Stimulated activated CD8-positive, alpha-beta memory T cell treated with anti-CD3 and anti-CD28 coated beads, Interleukin-4, amount 100 ng/mL, for 1 hour (primary cell): ENCODE data around the gene PBX1.

Source experiments
- DNase-seq, 2 donors: peaks; one replicate each; pipeline ENCODE4 v3.0.0-alpha.2; 2020; ENCODE audit warnings: low read depth in 2 of 2, low spot score in 1 of 2

The PBX1 gene

DNA sequence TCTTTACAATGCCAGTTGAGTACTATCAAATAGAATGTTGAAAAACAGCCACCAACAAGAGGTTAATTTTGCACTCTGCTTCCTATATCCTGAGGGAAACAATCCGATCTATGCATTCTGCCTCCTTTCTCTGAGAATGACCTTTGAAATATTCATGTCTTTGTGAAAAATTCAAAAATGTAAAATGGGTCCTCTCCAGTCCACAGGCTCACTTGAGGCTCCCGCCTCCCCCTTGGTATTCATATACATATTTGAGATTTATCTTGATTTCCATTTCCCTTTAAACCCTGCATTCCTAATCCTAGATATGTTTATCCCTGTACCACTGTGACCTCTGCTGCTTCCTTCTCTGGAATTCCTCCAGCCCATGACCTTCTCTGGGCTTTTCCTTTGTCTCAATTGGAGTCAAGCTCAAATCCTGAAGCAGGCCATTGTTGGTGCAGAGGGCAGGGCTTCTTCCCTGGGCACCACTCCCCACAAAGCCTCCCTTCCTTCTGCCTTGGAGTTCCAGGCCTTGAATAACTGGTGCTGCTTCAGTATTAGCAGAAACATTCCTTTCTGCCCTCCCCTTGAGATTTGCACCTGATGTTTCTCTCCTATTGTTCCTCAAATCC, 296.8 kb downstream of the PBX1 start:
- no peak for DNase-seq

DNA sequence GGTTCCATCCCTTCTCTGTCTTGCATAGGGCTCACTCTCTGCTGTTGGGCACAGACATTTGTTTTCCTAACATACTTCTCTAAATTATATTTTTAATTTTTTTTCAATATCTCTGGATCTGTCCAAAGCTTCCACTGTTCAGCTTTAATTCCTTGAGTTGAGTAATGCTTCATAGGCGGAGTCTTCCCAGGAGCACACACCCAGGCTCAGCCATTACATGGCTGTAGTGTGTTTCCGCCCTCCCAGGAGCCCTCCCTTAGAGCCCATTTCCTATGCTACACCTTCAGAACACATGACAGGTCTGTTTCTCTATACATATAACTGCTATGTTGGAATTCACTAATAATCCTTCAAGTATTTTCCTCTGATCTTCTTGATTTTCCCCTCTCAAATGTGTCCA, 297.4 kb downstream of the PBX1 start:
- DNase-seq, result no peak

DNA sequence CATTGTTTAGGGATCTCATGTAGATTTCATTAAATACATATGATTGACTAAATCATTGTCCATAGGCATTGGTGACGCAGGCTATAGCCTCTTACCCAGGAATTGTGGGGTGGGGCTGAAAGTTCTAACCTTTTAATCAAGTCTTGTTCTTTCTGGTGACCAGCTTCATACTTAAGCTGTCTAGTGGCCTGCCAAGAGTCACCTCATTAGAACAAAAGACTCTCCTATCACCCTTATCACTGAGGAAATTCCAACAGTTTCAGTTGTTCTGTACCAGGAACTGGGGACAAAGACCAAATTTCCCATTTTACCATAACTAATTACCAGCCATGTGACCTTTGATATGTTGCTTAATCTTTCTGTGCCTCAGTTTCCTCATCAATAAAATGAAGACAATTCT, 298.5 kb downstream of the PBX1 start:
- DNase-seq, result no peak

DNA sequence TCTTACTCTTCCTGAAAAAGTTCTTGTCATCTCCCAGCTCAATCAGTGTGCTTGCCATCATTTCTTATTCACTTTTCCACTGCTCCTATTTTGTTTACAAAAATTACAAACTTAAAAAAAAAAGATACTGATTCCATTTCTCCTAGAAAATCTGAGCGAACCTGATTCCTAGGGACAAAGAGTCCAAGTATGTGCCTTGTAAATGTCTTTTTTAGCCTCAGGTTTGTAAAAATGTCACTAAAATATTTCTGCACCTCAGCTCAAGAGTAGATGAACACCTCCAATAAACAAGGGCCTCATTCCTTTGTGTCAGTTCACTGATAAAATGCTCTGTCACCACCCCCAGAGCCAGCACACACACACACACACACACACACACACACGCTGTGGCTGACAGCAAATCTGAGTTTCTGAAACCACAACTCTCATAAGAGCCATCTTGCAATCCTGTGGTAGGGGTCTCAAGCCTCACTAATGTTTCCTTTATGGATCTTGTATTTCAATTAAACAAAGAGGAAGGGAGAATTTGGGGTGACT, 299.2 kb downstream of the PBX1 start:
- no peak for DNase-seq

DNA sequence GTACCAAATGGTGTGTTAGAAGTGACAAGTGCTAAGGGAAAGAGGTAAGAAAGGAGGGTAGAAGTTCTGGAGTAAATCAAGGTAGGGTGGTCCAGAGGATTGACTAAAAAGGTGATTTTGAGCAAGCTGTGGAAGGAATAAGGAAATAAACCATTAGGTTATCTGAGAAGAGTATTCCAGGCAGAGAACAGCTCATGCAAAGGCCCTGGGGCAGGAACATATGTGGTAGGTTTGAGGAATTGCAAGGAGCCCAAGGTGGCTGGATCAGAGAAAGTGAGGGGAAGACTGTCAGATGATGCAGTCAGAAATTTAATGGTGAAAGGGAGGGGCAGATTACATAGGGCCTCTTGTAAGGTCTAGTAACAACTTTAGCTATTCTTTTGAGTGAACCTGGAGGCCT, 302.6 kb downstream of the PBX1 start:
- no peak for DNase-seq

DNA sequence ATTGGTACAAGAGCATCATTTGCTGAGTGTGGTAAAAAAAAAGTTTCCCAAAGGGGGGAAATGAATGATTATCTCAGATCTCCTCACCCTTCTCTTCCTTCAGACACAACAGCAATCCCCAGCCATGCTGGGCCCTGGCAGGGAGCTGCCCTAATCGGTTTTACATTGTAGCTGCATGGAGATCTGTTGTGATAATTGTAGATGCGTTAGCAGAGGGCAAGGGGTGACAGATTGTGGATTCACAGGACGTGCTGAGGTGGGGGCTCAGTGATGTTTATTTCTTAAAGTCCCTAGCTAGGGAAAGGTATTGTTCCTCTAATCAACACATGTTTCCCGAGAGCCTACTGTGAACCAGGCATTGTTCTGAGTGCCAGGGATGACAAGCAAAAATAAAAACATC, 304.1 kb downstream of the PBX1 start:
- DNase-seq, result no peak

DNA sequence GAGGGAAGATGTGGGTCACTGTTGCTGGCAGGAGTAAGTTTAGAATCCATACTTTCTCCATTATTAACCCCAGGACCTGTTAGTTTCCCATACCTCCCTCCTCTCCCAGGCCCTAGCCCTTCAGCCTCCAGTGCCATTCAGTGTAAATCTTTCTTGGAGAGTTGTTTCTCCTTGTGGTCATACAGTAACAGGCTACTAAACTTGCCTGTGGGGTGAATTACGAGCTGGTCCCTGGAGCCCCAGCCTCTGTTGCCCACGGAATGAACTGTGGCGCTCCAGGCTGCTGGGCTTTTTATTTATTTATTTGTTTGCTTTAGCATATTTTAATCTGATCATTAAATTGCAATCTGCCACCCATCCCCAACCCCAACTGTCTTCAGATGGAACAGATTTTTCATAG, 305.2 kb downstream of the PBX1 start:
- no peak for DNase-seq

DNA sequence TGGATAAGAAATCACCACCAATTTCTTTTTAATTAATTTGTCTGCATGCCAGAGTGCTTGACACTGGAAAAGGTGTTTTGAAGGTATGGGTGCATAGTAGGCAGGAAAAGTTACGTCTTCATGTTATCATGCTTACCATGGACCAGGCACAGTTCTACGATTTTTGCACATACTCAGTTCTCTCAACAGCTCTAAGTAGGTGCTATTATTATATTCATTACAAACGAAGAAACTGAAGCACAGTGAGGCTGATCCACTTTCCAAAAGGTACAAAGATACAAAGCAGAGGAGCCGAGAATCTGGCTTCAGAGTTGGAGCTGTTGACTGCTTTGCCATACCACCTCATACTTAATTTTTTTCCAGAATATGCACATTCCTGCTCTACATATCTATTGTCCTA, 306.4 kb downstream of the PBX1 start:
- no peak for DNase-seq

DNA sequence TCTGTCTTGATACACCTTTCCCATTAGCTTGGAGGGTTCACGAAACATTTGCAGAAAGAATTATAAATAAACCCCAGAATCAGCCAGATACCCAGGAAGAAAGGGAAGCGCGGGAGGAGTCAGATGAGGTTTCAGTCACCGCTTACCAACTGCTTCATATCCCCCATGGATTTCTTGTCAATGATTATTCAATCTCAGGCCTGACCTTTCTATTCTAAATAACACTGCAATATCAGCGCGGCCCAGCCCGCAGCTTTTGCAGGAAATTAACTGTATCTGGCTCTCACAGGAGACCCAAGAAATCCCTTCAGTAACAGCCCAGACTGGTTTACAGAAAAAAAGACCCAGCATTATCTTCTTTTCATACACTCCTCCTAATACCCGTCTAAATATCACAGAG, 308.6 kb downstream of the PBX1 start:
- no peak for DNase-seq

DNA sequence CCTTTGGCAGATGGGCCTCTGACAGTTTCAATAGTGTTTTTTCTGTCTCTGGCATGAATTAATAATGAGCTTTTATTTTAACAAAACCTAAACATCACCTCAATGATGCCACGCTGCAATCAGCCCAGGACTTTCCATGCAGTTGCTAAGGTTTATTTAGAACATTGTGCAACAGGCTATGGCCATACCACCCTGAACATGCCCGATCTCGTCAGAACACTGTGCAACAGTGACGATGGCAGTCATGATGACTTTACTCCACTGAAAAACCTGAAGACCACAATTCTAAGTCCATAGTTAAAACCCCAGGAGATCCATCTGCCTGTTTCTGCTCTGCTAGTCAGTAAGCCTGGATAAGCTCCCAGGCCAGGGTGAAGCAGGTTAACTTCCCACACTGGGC, 310.0 kb downstream of the PBX1 start:
- DNase-seq, result no peak

DNA sequence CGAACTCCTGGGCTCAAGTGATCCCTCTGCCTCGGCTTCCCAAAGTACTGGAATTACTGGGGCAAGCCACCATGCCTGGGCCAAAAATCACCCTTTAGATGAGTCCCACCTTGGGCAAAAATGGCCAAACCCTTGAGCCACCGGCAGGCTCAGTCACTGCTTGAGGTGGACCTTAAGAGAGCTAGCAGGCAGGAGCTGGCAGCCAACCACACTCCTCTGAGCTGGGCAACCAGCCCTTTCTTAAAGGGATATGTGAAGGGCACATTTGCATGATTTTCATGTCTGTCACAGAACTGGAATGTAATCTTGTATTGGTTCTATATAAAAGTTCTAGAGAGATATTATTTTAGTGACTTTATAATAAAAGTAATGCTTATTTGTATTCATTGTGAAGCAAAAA, 316.5 kb downstream of the PBX1 start:
- no peak for DNase-seq

DNA sequence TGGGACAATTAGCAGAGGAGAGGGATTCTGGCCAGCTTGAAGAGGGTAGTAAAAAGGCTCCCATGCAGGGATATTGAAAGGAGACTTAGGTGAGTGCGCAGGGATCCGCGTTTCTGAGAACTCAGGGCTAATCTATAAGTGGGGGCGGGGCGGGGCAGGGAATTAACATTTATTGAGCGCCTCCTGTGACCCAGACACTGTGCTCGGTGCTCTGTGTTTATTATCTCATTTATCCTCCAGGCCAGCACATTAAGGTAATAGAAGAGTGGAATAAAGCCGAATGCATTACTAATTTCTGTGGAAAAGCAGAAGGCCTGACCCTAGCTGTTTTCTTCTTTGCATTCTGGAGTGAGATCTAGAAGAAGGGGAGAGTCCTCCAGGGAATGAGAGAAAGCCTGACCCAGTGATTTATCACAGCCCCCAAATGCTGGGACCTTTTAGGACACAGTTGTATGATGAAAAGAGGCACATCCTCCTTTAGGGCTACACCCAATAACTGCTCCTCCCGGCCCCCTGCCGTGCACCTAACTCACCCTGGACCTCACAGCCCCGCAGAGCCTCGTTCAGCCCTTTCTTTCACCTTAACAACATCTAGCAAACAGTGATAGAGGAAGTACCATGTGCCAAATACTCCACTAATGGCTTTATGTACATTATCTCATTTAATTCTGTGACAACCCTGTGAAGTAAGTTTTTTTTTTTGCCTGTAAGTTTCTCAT, 317.6 kb downstream of the PBX1 start:
- no peak for DNase-seq

DNA sequence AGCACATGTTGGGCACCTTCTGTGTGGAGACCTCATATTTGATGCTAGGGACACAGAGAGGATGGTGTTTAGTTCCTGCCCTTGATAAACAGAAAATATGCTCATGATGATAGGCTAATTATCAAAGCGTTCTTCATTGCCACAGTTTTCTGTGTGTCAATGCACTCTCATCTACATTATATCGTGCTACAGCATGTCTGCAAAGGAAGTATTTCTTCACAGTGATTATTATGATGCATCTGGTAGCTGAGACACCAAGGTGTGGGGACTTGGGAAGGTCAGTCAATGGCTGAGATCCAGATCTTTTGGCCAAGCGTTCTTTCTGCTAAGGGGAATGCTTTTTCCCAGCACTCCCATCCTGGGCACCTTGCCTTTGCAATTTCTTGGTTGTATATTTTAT, 321.2 kb downstream of the PBX1 start:
- DNase-seq, result no peak

DNA sequence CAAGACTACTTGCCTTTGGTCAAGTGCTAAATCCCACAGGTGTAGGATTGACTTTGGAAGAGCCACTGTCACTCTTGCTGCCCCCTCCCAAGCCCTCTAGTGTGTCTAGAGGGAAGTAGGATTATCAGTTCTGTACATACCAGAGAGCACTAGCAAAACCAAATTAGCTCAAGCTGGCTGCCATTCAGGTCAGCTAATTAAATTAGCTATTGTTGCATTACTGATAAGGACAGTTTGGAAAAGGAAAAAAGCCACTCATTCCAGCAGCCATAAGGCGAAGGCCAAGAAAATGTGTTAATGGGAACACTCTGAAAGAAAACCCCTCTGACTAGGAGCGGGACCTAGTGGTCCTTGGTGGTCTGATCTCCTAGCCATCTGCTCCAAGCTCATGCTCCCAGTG, 321.7 kb downstream of the PBX1 start:
- no peak for DNase-seq

DNA sequence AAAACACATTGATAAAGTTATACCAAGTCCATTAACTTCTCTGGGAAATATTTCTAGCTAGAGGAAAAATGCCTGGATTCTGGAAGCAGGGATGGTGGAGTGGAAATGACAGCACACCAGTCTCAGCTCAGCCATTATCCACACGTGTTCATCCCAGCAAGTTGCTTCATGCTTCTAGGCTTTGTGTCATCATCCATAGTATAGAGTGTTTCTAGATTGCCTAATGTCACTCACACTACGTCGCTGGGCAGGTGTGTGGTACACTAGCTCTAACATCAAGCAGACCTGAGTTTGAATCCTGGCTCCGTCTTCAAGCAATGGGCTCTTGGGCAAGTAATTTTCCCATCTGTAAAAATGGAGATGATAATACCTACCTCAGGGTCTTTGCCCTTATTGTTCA, 326.3 kb downstream of the PBX1 start:
- DNase-seq, result no peak

DNA sequence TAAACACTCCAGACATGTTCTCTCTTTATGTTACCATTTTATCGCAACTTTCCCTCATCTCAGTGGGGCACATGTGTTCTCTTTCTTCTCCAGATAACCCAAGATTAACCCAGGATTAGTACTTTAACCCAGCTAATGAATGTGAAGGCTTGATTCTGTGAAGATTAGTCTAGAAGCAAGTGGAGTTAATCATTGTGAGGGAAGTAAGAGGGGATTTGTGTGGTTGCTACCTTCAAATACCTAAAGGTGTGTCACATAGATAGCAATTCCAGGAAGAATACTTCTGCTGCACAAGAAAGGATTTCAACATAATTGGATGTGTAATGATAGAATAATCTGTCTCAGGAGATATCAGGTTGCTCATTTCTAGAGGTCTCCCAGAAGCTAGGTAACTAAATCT, 327.1 kb downstream of the PBX1 start:
- DNase-seq, result no peak

DNA sequence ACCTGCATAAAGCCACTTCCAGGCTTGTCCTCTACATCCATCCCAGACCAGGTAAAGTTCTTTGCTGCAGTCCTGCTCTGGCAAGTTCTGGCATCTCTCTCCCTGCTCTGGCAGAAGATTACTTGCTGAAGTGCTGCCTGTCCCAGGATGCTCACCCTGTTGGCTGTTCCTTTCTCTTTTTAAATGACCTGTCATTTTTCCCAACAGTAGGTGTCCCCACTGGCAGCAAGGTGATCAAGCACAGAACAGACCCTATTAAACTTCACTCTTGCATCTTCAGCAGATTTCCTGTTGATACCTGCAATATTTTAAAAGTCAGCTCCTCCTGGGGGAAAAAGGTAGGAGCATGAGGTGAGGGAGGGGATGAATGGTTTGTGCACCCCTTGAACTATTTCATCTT, 332.6 kb downstream of the PBX1 start:
- no peak for DNase-seq

DNA sequence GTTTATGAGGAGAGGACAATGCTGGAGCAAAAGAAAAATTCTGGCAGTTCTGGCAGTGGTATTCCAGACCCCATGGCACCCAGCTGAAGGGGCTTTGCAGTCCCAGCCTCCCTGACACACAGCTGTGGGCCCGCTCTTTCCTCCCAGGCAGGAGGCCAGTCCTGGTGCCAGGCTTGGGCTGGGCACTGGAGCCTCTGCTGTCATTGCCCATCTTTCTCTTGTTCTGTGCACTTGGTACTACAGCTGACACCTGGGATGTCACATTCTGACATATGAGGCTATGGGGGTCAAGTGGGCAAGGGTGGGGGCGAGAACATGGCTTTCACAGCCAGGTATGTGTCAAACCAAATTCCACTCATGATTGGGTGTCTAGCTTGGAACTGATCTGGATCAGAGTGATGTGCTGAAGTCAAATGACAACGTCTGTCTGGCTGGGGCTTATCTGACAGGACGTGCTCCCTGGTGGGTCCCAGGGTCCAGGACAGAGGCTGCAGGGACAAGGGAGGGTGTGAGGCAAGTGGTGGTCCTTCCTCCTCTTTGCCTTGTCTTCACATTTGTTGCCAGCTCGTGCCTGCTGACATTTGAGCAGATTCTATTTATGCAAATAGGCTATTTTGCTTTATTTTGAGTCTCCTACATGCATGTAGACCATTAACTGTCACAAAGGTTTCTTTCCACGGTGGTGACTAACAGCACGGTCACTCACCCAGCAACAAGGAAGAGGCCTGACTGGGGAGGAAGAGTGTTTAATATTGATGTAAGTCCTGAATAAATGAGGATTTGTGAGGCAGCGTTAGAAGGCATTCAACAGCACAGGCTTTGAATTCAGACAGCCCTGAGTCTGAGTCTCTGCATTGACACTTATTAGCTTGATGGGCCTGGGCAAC, 336.3 kb downstream of the PBX1 start:
- DNase-seq, result no peak

DNA sequence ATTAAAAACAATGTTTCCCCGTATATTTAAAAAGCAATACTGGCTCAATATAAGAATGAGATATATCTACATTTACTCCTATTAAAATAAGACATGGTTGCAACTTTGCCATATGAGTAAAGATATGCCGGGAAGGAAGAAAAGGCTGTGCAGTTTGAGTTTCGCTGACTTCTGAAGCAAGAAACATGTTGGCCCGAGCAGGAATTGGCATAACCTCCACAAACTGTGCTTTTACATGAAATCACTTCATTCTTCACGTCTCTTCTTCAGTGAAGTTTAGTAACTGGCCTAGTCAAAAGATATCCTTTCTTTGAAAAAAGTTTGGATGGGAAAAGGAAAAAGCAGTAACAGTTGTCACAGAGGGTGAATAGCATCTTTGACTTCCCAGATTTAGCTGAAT, 342.0 kb downstream of the PBX1 start:
- no peak for DNase-seq
